Measurements from ENCODE around the gene TICRR.

TICRR gene

GRCh38 chr15:89672221-89673164, 97.2 kb downstream of the TICRR start:
- H3K27me3 ChIP-seq (ENCODE audit: insufficient read depth, low read length, poor library complexity), result no peaks in the 10 kb centered on the region
- no peak for TF ChIP-seq EZH2 (IDR thresholded peaks at IDR 0.05; ENCODE audit: borderline replicate concordance, low read depth, low read length, severe bottlenecking)
- TF ChIP-seq, protein P1, sequence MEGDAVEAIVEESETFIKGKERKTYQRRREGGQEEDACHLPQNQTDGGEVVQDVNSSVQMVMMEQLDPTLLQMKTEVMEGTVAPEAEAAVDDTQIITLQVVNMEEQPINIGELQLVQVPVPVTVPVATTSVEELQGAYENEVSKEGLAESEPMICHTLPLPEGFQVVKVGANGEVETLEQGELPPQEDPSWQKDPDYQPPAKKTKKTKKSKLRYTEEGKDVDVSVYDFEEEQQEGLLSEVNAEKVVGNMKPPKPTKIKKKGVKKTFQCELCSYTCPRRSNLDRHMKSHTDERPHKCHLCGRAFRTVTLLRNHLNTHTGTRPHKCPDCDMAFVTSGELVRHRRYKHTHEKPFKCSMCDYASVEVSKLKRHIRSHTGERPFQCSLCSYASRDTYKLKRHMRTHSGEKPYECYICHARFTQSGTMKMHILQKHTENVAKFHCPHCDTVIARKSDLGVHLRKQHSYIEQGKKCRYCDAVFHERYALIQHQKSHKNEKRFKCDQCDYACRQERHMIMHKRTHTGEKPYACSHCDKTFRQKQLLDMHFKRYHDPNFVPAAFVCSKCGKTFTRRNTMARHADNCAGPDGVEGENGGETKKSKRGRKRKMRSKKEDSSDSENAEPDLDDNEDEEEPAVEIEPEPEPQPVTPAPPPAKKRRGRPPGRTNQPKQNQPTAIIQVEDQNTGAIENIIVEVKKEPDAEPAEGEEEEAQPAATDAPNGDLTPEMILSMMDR (IDR thresholded peaks at IDR 0.05; ENCODE audit: borderline replicate concordance, extremely low read depth, low read length, poor library complexity, severe bottlenecking), result no peak
- H3K4me1 ChIP-seq (ENCODE audit: insufficient read depth, low read length), result no peaks in the 10 kb centered on the region
- H3K4me3 ChIP-seq (ENCODE audit: low read depth in 1 of 2, low read length in 2 of 2), result no peak overlapping the region
- DNase-seq, result no peak
- H3K36me3 ChIP-seq (ENCODE audit: insufficient read depth, low read length), result no peaks in the 10 kb centered on the region
- no peak for ATAC-seq (ENCODE audit: insufficient read depth, low read depth)
- no peak overlapping the region for H3K9ac ChIP-seq (ENCODE audit: low read depth, low read length)
- no peaks in the 10 kb centered on the region for H3K9me3 ChIP-seq (ENCODE audit: insufficient read depth, low read length, severe bottlenecking)
- H4K20me1 ChIP-seq (ENCODE audit: insufficient read depth, low read length), result no peaks in the 10 kb centered on the region
- no peak overlapping the region for H3K4me2 ChIP-seq (ENCODE audit: insufficient read depth, low read length)
- H3K79me2 ChIP-seq (ENCODE audit: insufficient read depth, low read length), result no peaks in the 10 kb centered on the region
- H2AFZ ChIP-seq (ENCODE audit: low read depth, low read length), result no peak overlapping the region
- no peak overlapping the region for H3K27ac ChIP-seq (ENCODE audit: low read length)

GRCh38 chr15:89673165-89673512, 97.9 kb downstream of the TICRR start:
- Histone ChIP-seq H2AFZ (ENCODE audit: low read depth, low read length) (no peak overlapping the region), H3K27ac (ENCODE audit: low read length) (no peak overlapping the region), H3K4me2 (ENCODE audit: insufficient read depth, low read length) (no peak overlapping the region), H4K20me1 (ENCODE audit: insufficient read depth, low read length) (no peaks in the 10 kb centered on the region), H3K36me3 (ENCODE audit: insufficient read depth, low read length) (no peaks in the 10 kb centered on the region), H3K9ac (ENCODE audit: low read depth, low read length) (no peak overlapping the region), H3K4me1 (ENCODE audit: insufficient read depth, low read length) (no peaks in the 10 kb centered on the region), H3K79me2 (ENCODE audit: insufficient read depth, low read length) (no peaks in the 10 kb centered on the region), H3K27me3 (ENCODE audit: insufficient read depth, low read length, poor library complexity) (no peaks in the 10 kb centered on the region), H3K9me3 (ENCODE audit: insufficient read depth, low read length, severe bottlenecking) (no peaks in the 10 kb centered on the region), H3K4me3 (ENCODE audit: low read depth in 1 of 2, low read length in 2 of 2) (no peak overlapping the region)
- ATAC-seq (ENCODE audit: insufficient read depth, low read depth), result peak; percentile 86
- peak; percentile 54 for DNase-seq
- TF ChIP-seq EZH2 (IDR thresholded peaks at IDR 0.05; ENCODE audit: borderline replicate concordance, low read depth, low read length, severe bottlenecking), result no peak
- TF ChIP-seq, protein P1 (IDR thresholded peaks at IDR 0.05; ENCODE audit: borderline replicate concordance, extremely low read depth, low read length, poor library complexity, severe bottlenecking), result peak; percentile 71

DNA sequence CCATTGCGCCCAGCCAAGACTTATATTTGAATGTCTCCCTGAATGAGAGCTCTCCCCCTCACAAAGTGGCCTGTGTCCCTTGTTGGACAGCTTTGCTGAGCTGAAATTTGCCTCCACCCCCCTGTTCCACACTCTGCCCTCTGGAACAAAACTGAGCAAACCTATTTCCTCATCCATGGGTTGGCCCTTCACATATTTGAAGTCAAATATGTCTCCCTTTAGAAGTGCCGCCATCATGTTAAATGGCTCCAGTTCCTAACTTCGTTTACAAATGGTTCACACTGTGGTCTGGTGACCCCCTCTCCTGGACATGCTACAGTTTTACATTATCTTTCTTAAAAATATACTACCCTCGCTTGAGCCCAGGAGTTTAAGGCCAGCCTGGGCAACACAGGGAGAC, 99.3 kb downstream of the TICRR start:
- H3K4me2 ChIP-seq (ENCODE audit: insufficient read depth, low read length), result no peak overlapping the region

More for the DNA sequence above, 99.3 kb downstream of the TICRR start:
- Histone ChIP-seq H3K9me3 (ENCODE audit: insufficient read depth, low read length, severe bottlenecking) (no peaks in the 10 kb centered on the region), H3K27me3 (ENCODE audit: insufficient read depth, low read length, poor library complexity) (no peaks in the 10 kb centered on the region), H3K4me1 (ENCODE audit: insufficient read depth, low read length) (no peaks in the 10 kb centered on the region), H3K36me3 (ENCODE audit: insufficient read depth, low read length) (no peaks in the 10 kb centered on the region), H3K4me3 (ENCODE audit: low read depth in 1 of 2, low read length in 2 of 2) (no peak overlapping the region), H3K79me2 (ENCODE audit: insufficient read depth, low read length) (no peaks in the 10 kb centered on the region), H4K20me1 (ENCODE audit: insufficient read depth, low read length) (no peaks in the 10 kb centered on the region), H3K9ac (ENCODE audit: low read depth, low read length) (no peak overlapping the region), H3K27ac (ENCODE audit: low read length) (no peak overlapping the region), H2AFZ (ENCODE audit: low read depth, low read length) (no peak overlapping the region)
- DNase-seq, result no peak
- ATAC-seq (ENCODE audit: insufficient read depth, low read depth), result no peak
- TF ChIP-seq EZH2 (IDR thresholded peaks at IDR 0.05; ENCODE audit: borderline replicate concordance, low read depth, low read length, severe bottlenecking), result no peak
- TF ChIP-seq, protein P1 (IDR thresholded peaks at IDR 0.05; ENCODE audit: borderline replicate concordance, extremely low read depth, low read length, poor library complexity, severe bottlenecking), result no peak
